Lower leg skin (tissue), 3 donors: ENCODE data around the gene HM13.

ENCODE experiments used
- POLR2A ChIP-seq, 2 donors: fragments of 450-650 bp; IDR thresholded peaks; one replicate each; pipeline ENCODE4 v1.6.1; 2016 to 2017; ENCODE audit warnings: antibody characterized with exemption in 2 of 2, mild to moderate bottlenecking in 1 of 2, moderate library complexity in 1 of 2
- TF ChIP-seq, protein P1 (sequence below), 3 donors: fragments of 450-650 bp; IDR thresholded peaks; one replicate each; pipeline ENCODE4 v1.5.1; 2016; ENCODE audit warnings: antibody characterized with exemption in 3 of 3, mild to moderate bottlenecking in 3 of 3, moderate library complexity in 2 of 3

DNA sequence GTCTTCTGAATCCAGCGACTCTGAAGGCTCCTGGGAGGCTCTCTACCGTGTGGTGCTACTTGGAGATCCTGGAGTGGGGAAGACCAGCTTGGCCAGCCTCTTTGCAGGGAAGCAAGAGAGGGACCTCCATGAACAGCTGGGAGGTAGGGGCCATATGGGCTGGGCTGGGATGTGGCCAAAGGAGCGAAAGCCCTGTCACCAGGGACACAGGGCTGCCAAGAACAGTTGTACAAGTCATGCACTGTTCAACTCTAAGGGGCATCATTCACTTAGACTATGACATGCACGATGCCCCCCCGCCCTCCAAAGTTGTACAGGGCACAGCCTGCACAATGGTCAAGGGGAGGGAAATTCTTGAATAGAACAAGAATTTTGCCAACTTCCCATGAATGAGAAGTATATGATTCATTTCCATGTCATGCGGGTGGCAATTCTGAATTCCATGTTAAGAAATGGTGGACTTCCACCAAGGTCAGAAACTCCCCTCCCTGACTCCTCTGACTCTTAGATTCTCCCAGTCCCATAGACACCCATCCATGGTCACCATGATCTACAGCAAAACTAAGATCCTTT lies 37.5 kb upstream of the HM13 start:
- TF ChIP-seq, protein P1, sequence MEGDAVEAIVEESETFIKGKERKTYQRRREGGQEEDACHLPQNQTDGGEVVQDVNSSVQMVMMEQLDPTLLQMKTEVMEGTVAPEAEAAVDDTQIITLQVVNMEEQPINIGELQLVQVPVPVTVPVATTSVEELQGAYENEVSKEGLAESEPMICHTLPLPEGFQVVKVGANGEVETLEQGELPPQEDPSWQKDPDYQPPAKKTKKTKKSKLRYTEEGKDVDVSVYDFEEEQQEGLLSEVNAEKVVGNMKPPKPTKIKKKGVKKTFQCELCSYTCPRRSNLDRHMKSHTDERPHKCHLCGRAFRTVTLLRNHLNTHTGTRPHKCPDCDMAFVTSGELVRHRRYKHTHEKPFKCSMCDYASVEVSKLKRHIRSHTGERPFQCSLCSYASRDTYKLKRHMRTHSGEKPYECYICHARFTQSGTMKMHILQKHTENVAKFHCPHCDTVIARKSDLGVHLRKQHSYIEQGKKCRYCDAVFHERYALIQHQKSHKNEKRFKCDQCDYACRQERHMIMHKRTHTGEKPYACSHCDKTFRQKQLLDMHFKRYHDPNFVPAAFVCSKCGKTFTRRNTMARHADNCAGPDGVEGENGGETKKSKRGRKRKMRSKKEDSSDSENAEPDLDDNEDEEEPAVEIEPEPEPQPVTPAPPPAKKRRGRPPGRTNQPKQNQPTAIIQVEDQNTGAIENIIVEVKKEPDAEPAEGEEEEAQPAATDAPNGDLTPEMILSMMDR (IDR thresholded peaks at IDR 0.05) = no peak
- no peak for TF ChIP-seq POLR2A (IDR thresholded peaks at IDR 0.05)
